Endothelial cell of umbilical vein (primary cell): ENCODE measurements around the gene EEFSEC. TPM values are rescaled to one million over a fixed set of nuclear protein-coding genes. Genes with fewer than 3 reads are reported as not detected.

Experiments
- BruUV-seq: library from RNA; stranded (reverse); fragments of 400-500 nt; replicated peaks from 2 replicates; lab custom pipeline; 2021; lab: Mats Ljungman, UMichigan
- CTCF ChIA-PET: fragments of 300-600, 350-600 bp; sonication (Branson Sonifier 250); formaldehyde crosslinking; loops from one replicate; lab custom pipeline; 2021; ENCODE audit warnings: antibody characterized with exemption, inconsistent platforms; lab: Charles Lee
- POLR2A ChIA-PET: fragments of 300-600, 350-600 bp; sonication (Branson Sonifier 250); formaldehyde crosslinking; loops from one replicate; lab custom pipeline; 2021; ENCODE audit warnings: antibody characterized with exemption, inconsistent platforms; lab: Charles Lee
- DNase-seq: peaks from one replicate; pipeline ENCODE4 v3.0.0-alpha.2; 2011; ENCODE audit warnings: low read depth, low spot score
- FAIRE-seq: peaks from 2 replicates; lab custom pipeline; 2011; peaks lifted over from hg19 to GRCh38; lab: Jason Lieb, UNC
- H2AFZ ChIP-seq: 2 replicates; pipeline ENCODE4 v1.6.0; 2012; ENCODE audit warnings: low read depth, low read length, control low read depth, inconsistent platforms
- H3K27ac ChIP-seq: 2 replicates; pipeline ENCODE4 v1.5.1; 2011; ENCODE audit warnings: low read depth, mild to moderate bottlenecking, control low read depth, low read length, moderate library complexity; ENCODE audit not compliant: insufficient read depth
- H3K27me3 ChIP-seq, 2 experiments: 2 replicates each; pipeline versions ENCODE4 v1.6.0 to v1.6.1; 2011; ENCODE audit warnings: low read length in 2 of 2, mixed read lengths in 1 of 2; ENCODE audit not compliant: control insufficient read depth in 2 of 2, insufficient read depth in 2 of 2
- H3K36me3 ChIP-seq, 2 experiments: 2 replicates in 1 of 2; 3 replicates in 1 of 2; pipeline ENCODE4 v1.5.1; 2011; ENCODE audit warnings: low read length in 2 of 2, mild to moderate bottlenecking in 1 of 2, moderate library complexity in 1 of 2; ENCODE audit not compliant: control insufficient read depth in 2 of 2, insufficient read depth in 2 of 2; ENCODE audit errors: extremely low read depth in 1 of 2
- H3K4me1 ChIP-seq: 3 replicates; pipeline ENCODE4 v1.5.1; 2011; ENCODE audit warnings: mild to moderate bottlenecking, low read length; ENCODE audit not compliant: control insufficient read depth, insufficient read depth; ENCODE audit errors: extremely low read depth
- H3K4me2 ChIP-seq: 2 replicates; pipeline ENCODE4 v1.6.1; 2011; ENCODE audit warnings: low read length, control low read depth, mixed read lengths; ENCODE audit not compliant: insufficient read depth
- H3K4me3 ChIP-seq, 3 experiments: fragments of 200-600 bp in 1 of 3; sonication (generic), shearing (Covaris generic) in 1 of 3; replicated peaks in 1 of 3; 2 replicates each; pipeline ENCODE4 v1.5.1; 2011 to 2016; ENCODE audit warnings: control low read depth in 3 of 3, low read length in 3 of 3, mild to moderate bottlenecking in 2 of 3, inconsistent platforms in 1 of 3, low read depth in 1 of 3, moderate library complexity in 1 of 3; ENCODE audit not compliant: insufficient read depth in 1 of 3
- H3K79me2 ChIP-seq: 2 replicates; pipeline ENCODE4 v1.6.0; 2012; ENCODE audit warnings: low read length, inconsistent platforms; ENCODE audit not compliant: control insufficient read depth, insufficient read depth
- H3K9ac ChIP-seq: replicated peaks from 2 replicates; pipeline ENCODE3; 2011; ENCODE audit warnings: low read length, control low read depth; ENCODE audit not compliant: insufficient read depth; ENCODE audit errors: extremely low read depth
- H3K9me1 ChIP-seq: replicated peaks from 3 replicates; pipeline ENCODE4 v1.6.0; 2011; ENCODE audit warnings: mild to moderate bottlenecking, low read length; ENCODE audit not compliant: control insufficient read depth, insufficient read depth; ENCODE audit errors: extremely low read depth
- H3K9me3 ChIP-seq: replicated peaks from 2 replicates; pipeline ENCODE4 v1.5.1; 2012; ENCODE audit warnings: low read length, inconsistent platforms; ENCODE audit not compliant: control insufficient read depth, insufficient read depth
- H4K20me1 ChIP-seq: replicated peaks from 2 replicates; pipeline ENCODE3; 2011; ENCODE audit warnings: mild to moderate bottlenecking, low read length; ENCODE audit not compliant: control insufficient read depth, insufficient read depth; ENCODE audit errors: extremely low read depth
- EZH2 ChIP-seq: IDR thresholded peaks from 2 replicates; pipeline ENCODE4 v1.6.1; 2012; ENCODE audit warnings: borderline replicate concordance, low read depth, mild to moderate bottlenecking, moderate library complexity, low read length, inconsistent platforms; ENCODE audit not compliant: severe bottlenecking
- FOS ChIP-seq: IDR thresholded peaks from 2 replicates; pipeline ENCODE4 v1.6.1; 2011; ENCODE audit warnings: mild to moderate bottlenecking, low read length, moderate library complexity, borderline replicate concordance; ENCODE audit not compliant: insufficient read depth
- JUN ChIP-seq: IDR thresholded peaks from 2 replicates; pipeline ENCODE4 v1.6.1; 2011; ENCODE audit warnings: borderline replicate concordance, low read depth; ENCODE audit not compliant: insufficient read length, insufficient read depth
- MYC ChIP-seq: IDR thresholded peaks from one replicate; pipeline ENCODE4 v1.6.1; 2011; ENCODE audit warnings: mild to moderate bottlenecking, low read depth, low read length
- POLR2A ChIP-seq: IDR thresholded peaks from 2 replicates; pipeline ENCODE4 v1.6.1; 2012; ENCODE audit warnings: low read depth, mild to moderate bottlenecking, control low read depth, low read length
- POLR2AphosphoS5 ChIP-seq: IDR thresholded peaks from 2 replicates; pipeline ENCODE4 v1.6.1; 2012; ENCODE audit warnings: low read depth, mild to moderate bottlenecking, control low read depth, low read length, moderate library complexity; ENCODE audit not compliant: insufficient read depth
- dilution Hi-C: fragments of 300-500 bp; cut with MboI; formaldehyde crosslinking; loops from one replicate; pipeline ENCODE4 v1.15.0; 2019; ENCODE audit warnings: low sequenced_read_pairs; ENCODE audit not compliant: extremely low pct_ligation_motif_present
- intact Hi-C: fragments of 100-400 bp; cut with micrococcal nuclease; formaldehyde crosslinking; loops from one replicate; pipeline ENCODE4 v1.10.0; 2022
- polyA plus RNA-seq, 4 experiments: library from polyadenylated mRNA; depleted of rRNA in 3 of 4; stranded (reverse) in 3 of 4; unstranded in 1 of 4; fragments of >200 nt; gene quantifications; 2 replicates each; pipeline versions ENCODE4 v1.2.1 to v1.2.3, GENCODE V29; 2011 to 2012; ENCODE audit warnings: missing spikeins in 1 of 4
- total RNA-seq: library from RNA; stranded (reverse); gene quantifications from 2 replicates; pipeline ENCODE4 v1.2.3, GENCODE V29; 2021
- TF ChIP-seq, protein P1 (sequence below): IDR thresholded peaks from 2 replicates; pipeline ENCODE4 v1.6.1; 2011; ENCODE audit not compliant: insufficient read depth, insufficient read length
- TF ChIP-seq, protein P2 (sequence below), 2 donors: IDR thresholded peaks; 1 replicate in 1 of 2; 2 replicates in 1 of 2; pipeline ENCODE4 v1.5.1; 2011; ENCODE audit warnings: low read length in 2 of 2, mild to moderate bottlenecking in 2 of 2, moderate library complexity in 2 of 2, control low read depth in 1 of 2, inconsistent platforms in 1 of 2, low read depth in 1 of 2; ENCODE audit not compliant: insufficient read depth in 1 of 2; ENCODE audit errors: extremely low read depth in 1 of 2

EEFSEC gene
- total and polyA plus RNA-seq, 2 donors (not counting 3 experiments of a cell fraction or from before 2014, with no cell fraction given) = 13.1 to 14.5 TPM

DNA sequence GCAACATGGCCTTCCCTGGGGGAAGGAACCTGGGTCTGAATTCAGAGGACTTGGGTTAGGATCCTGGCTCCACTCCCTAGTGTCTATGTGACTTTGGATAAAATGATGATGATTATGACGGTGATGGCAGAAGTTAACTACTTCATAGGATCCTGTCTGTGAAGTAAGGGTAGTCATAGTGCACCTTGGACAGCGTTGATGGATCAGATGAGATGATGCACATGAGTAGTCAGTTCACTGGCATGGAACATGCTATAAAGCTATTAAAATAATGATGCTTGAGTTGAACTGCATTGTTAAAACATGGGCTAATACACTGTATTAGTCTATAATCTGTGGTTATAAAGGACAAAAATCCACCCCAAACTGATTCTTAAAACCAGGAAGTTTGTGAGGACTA is 62.0 kb downstream of the EEFSEC start:
- Histone ChIP-seq H3K9ac (no peak overlapping the region), H3K4me2 (no peak overlapping the region), H3K36me3 (no peaks in the 10 kb centered on the region), H3K79me2 (no peaks in the 10 kb centered on the region), H3K27ac (no peak overlapping the region), H2AFZ (no peak overlapping the region), H3K9me3 (no peaks in the 10 kb centered on the region), H3K27me3 (no peaks in the 10 kb centered on the region), H3K4me1 (no peaks in the 10 kb centered on the region), H4K20me1 (no peaks in the 10 kb centered on the region), H3K9me1 (no peaks in the 10 kb centered on the region), H3K4me3 (no peak overlapping the region)
- dilution Hi-C loops = no loop called here
- intact Hi-C loops = no loop called here
- ChIA-PET POLR2A (no interaction called here), CTCF (interaction anchor here (1.0 to 1.8 kb wide), 3 partner anchors 9 to 393 kb away, joined by 3 to 4 read pairs (median 3); no protein-coding TSS in a partner anchor)
- no peak for FAIRE-seq
- no TSS peak for BruUV-seq
- TF ChIP-seq EZH2 = no peak
- TF ChIP-seq FOS = no peak
- TF ChIP-seq POLR2AphosphoS5 = no peak
- no peak for TF ChIP-seq POLR2A
- TF ChIP-seq, protein P1, sequence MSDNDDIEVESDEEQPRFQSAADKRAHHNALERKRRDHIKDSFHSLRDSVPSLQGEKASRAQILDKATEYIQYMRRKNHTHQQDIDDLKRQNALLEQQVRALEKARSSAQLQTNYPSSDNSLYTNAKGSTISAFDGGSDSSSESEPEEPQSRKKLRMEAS = no peak
- TF ChIP-seq, protein P2, sequence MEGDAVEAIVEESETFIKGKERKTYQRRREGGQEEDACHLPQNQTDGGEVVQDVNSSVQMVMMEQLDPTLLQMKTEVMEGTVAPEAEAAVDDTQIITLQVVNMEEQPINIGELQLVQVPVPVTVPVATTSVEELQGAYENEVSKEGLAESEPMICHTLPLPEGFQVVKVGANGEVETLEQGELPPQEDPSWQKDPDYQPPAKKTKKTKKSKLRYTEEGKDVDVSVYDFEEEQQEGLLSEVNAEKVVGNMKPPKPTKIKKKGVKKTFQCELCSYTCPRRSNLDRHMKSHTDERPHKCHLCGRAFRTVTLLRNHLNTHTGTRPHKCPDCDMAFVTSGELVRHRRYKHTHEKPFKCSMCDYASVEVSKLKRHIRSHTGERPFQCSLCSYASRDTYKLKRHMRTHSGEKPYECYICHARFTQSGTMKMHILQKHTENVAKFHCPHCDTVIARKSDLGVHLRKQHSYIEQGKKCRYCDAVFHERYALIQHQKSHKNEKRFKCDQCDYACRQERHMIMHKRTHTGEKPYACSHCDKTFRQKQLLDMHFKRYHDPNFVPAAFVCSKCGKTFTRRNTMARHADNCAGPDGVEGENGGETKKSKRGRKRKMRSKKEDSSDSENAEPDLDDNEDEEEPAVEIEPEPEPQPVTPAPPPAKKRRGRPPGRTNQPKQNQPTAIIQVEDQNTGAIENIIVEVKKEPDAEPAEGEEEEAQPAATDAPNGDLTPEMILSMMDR (IDR thresholded peaks at IDR 0.05; ENCODE audit: extremely low read depth in 1 of 2, insufficient read depth in 1 of 2, low read depth in 1 of 2, low read length in 2 of 2) = no peak
- TF ChIP-seq MYC = no peak
- no peak for TF ChIP-seq JUN
- no peak for DNase-seq
